Smooth muscle cell of the umbilical artery (primary cell): ENCODE results near the gene ARHGAP33. TPM values are rescaled to one million over a fixed set of nuclear protein-coding genes. Genes with fewer than 3 reads are reported as not detected.

Source experiments
- total RNA-seq: library from RNA; depleted of rRNA; stranded (reverse); fragments of >200 nt; gene quantifications from 2 replicates; pipeline ENCODE4 v1.2.3, GENCODE V29; 2014

The ARHGAP33 gene, protein sequence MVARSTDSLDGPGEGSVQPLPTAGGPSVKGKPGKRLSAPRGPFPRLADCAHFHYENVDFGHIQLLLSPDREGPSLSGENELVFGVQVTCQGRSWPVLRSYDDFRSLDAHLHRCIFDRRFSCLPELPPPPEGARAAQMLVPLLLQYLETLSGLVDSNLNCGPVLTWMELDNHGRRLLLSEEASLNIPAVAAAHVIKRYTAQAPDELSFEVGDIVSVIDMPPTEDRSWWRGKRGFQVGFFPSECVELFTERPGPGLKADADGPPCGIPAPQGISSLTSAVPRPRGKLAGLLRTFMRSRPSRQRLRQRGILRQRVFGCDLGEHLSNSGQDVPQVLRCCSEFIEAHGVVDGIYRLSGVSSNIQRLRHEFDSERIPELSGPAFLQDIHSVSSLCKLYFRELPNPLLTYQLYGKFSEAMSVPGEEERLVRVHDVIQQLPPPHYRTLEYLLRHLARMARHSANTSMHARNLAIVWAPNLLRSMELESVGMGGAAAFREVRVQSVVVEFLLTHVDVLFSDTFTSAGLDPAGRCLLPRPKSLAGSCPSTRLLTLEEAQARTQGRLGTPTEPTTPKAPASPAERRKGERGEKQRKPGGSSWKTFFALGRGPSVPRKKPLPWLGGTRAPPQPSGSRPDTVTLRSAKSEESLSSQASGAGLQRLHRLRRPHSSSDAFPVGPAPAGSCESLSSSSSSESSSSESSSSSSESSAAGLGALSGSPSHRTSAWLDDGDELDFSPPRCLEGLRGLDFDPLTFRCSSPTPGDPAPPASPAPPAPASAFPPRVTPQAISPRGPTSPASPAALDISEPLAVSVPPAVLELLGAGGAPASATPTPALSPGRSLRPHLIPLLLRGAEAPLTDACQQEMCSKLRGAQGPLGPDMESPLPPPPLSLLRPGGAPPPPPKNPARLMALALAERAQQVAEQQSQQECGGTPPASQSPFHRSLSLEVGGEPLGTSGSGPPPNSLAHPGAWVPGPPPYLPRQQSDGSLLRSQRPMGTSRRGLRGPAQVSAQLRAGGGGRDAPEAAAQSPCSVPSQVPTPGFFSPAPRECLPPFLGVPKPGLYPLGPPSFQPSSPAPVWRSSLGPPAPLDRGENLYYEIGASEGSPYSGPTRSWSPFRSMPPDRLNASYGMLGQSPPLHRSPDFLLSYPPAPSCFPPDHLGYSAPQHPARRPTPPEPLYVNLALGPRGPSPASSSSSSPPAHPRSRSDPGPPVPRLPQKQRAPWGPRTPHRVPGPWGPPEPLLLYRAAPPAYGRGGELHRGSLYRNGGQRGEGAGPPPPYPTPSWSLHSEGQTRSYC
- total RNA-seq, result 1.8 and 6.2 TPM in 2 replicates

GRCh38 chr19:35775298-35776101 is at the start of gene ARHGAP33:
Gene ARHGAP33 (plus strand): TSS chr19:35775564. CDS start chr19:35775659, 95 bp downstream.

GRCh38 chr19:35742121-35742724 is 33.1 kb upstream of the ARHGAP33 start, which contains the start of gene IGFLR1:
Gene IGFLR1 (minus strand): TSS chr19:35742452. CDS start chr19:35741180, 1,272 bp downstream.

GRCh38 chr19:35745328-35746086 is 29.9 kb upstream of the ARHGAP33 start, which contains the start of the genes PSENEN and U2AF1L4:
Gene PSENEN (plus strand): TSS chr19:35745651. CDS start chr19:35745931, 280 bp downstream.
Gene U2AF1L4 (minus strand): TSS chr19:35745418. CDS start chr19:35745391, 27 bp downstream.

GRCh38 chr19:35748106-35749020 is 27.0 kb upstream of the ARHGAP33 start, which contains the start of gene LIN37:
Gene LIN37 (plus strand): TSS chr19:35748576. CDS start chr19:35748725, 149 bp downstream.

GRCh38 chr19:35756377-35757230 is 18.8 kb upstream of the ARHGAP33 start, which contains the start of gene HSPB6:
Gene HSPB6 (minus strand): TSS chr19:35757029. CDS start chr19:35757008, 21 bp downstream.

GRCh38 chr19:35757749-35758608 is 17.4 kb upstream of the ARHGAP33 start, which contains the start of gene PROSER3:
Gene PROSER3 (plus strand): TSS chr19:35758176. CDS start chr19:35758216, 40 bp downstream.

GRCh38 chr19:35812220-35813042 is 37.1 kb downstream of the ARHGAP33 start, which contains the start of gene PRODH2:
Gene PRODH2 (minus strand): TSS chr19:35812845. CDS start chr19:35812805, 40 bp downstream.

Other genes starting within 250 kb of the ARHGAP33 start
- 0.59 and 0.65 TPM in 2 replicates for gene SBSN, start 247.3 kb upstream of the ARHGAP33 start, total RNA-seq
- gene GAPDHS, start 242.1 kb upstream of the ARHGAP33 start, total RNA-seq, result not detected in 2 replicates
- gene TMEM147, start 229.9 kb upstream of the ARHGAP33 start, total RNA-seq, result 61.2 and 100 TPM in 2 replicates
- gene ATP4A, start 211.9 kb upstream of the ARHGAP33 start, total RNA-seq, result not detected in 2 replicates
- not detected in 2 replicates for gene PMIS2, start 189.4 kb upstream of the ARHGAP33 start, total RNA-seq
- 5.6 and 8.4 TPM in 2 replicates for gene HAUS5, start 162.8 kb upstream of the ARHGAP33 start, total RNA-seq
- 30.0 and 42.8 TPM in 2 replicates for gene RBM42, start 146.5 kb upstream of the ARHGAP33 start, total RNA-seq
- gene ETV2, start 133.8 kb upstream of the ARHGAP33 start, total RNA-seq, result 0.30 TPM in 1 of 2 replicates, not detected in the other
- 228 and 480 TPM in 2 replicates for gene COX6B1, start 127.2 kb upstream of the ARHGAP33 start, total RNA-seq
- gene UPK1A, start 109.0 kb upstream of the ARHGAP33 start, total RNA-seq, result not detected in 2 replicates
- gene ZBTB32, start 71.0 kb upstream of the ARHGAP33 start, total RNA-seq, result not detected in 2 replicates
- 5.9 and 16.0 TPM in 2 replicates for gene KMT2B, start 57.6 kb upstream of the ARHGAP33 start, total RNA-seq
- gene IGFLR1, start 33.1 kb upstream of the ARHGAP33 start, total RNA-seq, result 0.30 and 0.42 TPM in 2 replicates
- gene U2AF1L4, start 30.1 kb upstream of the ARHGAP33 start, total RNA-seq, result 4.2 and 9.8 TPM in 2 replicates
- 9.5 and 10.4 TPM in 2 replicates for gene PSENEN, start 29.9 kb upstream of the ARHGAP33 start, total RNA-seq
- gene LIN37, start 27.0 kb upstream of the ARHGAP33 start, total RNA-seq, result 8.1 and 12.2 TPM in 2 replicates
- gene HSPB6, start 18.5 kb upstream of the ARHGAP33 start, total RNA-seq, result 77.2 and 141 TPM in 2 replicates
- gene PROSER3, start 17.4 kb upstream of the ARHGAP33 start, total RNA-seq, result 3.0 and 7.2 TPM in 2 replicates
- not detected in 2 replicates for gene PRODH2, start 37.3 kb downstream of the ARHGAP33 start, total RNA-seq
- not detected in 2 replicates for gene NPHS1, start 76.9 kb downstream of the ARHGAP33 start, total RNA-seq
- gene KIRREL2, start 81.3 kb downstream of the ARHGAP33 start, total RNA-seq, result 0.05 TPM in 1 of 2 replicates, not detected in the other
- 15.4 and 15.7 TPM in 2 replicates for gene APLP1, start 93.0 kb downstream of the ARHGAP33 start, total RNA-seq
- 2.7 and 5.2 TPM in 2 replicates for gene NFKBID, start 125.0 kb downstream of the ARHGAP33 start, total RNA-seq
- 1.2 TPM in 2 replicates for gene HCST, start 127.0 kb downstream of the ARHGAP33 start, total RNA-seq
- not detected in 2 replicates for gene TYROBP, start 132.7 kb downstream of the ARHGAP33 start, total RNA-seq
- 3.6 and 4.2 TPM in 2 replicates for gene LRFN3, start 160.8 kb downstream of the ARHGAP33 start, total RNA-seq
- 8.1 and 11.9 TPM in 2 replicates for gene SDHAF1, start 219.6 kb downstream of the ARHGAP33 start, total RNA-seq
- gene SYNE4, start 233.2 kb downstream of the ARHGAP33 start, total RNA-seq, result 0.23 TPM in 1 of 2 replicates, not detected in the other
- gene ALKBH6, start 238.6 kb downstream of the ARHGAP33 start, total RNA-seq, result 14.6 and 14.7 TPM in 2 replicates